Measurements from ENCODE around the gene YEATS4. TPM values are rescaled to one million over a fixed set of nuclear protein-coding genes. Genes with fewer than 3 reads are reported as not detected.

Gene YEATS4
- polyA plus RNA-seq, 3 donors, result 6.6 to 20.9 (median 16.0) TPM

GRCh38 chr12:69330475-69331473 is 28.8 kb upstream of the YEATS4 start:
- H3K36me3 Mint-ChIP-seq, result peaks cover 0 to 3% of the 10 kb centered on the region in 2 donors
- H3K4me3 Mint-ChIP-seq, result peak overlapping the region; percentile 84 to 93
- no peaks in the 10 kb centered on the region for H3K36me3 ChIP-seq (replicated peaks in 1 of 2; ENCODE audit: control insufficient read depth in 1 of 2, insufficient read depth in 2 of 2, low read length in 2 of 2)
- intact Hi-C loops (cut with micrococcal nuclease), result no loop called here
- no peaks in the 10 kb centered on the region for H4K20me1 ChIP-seq (ENCODE audit: insufficient read depth, low read length)
- H3K79me2 ChIP-seq (ENCODE audit: insufficient read depth, low read length), result peaks cover 100% of the 10 kb centered on the region
- WGBS (ENCODE audit: insufficient coverage), result 0% methylated on average over 10 of the region's 18 CpGs
- peak overlapping the region; percentile 95 for H3K4me2 ChIP-seq (replicated peaks; ENCODE audit: extremely low read depth, low read length, poor library complexity, severe bottlenecking)
- no peaks in the 10 kb centered on the region for H3K27me3 ChIP-seq (ENCODE audit: control insufficient read depth in 2 of 2, insufficient read depth in 2 of 2, low read length in 2 of 2)
- H3K27me3 Mint-ChIP-seq (ENCODE audit: low read depth in 3 of 3), result no peaks in the 10 kb centered on the region
- H3K9me3 ChIP-seq (replicated peaks in 1 of 2; ENCODE audit: control insufficient read depth in 1 of 2, insufficient read depth in 1 of 2, low read length in 2 of 2), result no peaks in the 10 kb centered on the region
- peak overlapping the region; percentile 77 for H2AFZ ChIP-seq (ENCODE audit: insufficient read depth, low read depth, low read length, poor library complexity, severe bottlenecking)
- TF ChIP-seq CTCF (IDR thresholded peaks at IDR 0.05), result no peak
- H3K27ac ChIP-seq (ENCODE audit: low read depth in 1 of 2, low read length in 2 of 2), result peak overlapping the region; percentile 89 to 98
- H3K27ac Mint-ChIP-seq, result peak overlapping the region; percentile 92 to 99 (median 98)
- H3K9me3 Mint-ChIP-seq, result no peaks in the 10 kb centered on the region
- peak overlapping the region; percentile 65 to 98 (median 93) for H3K4me3 ChIP-seq (replicated peaks in 1 of 3; ENCODE audit: low read depth in 2 of 3, low read length in 3 of 3)
- peaks cover 69% of the 10 kb centered on the region for H3K4me1 Mint-ChIP-seq
- peaks cover 68 to 86% of the 10 kb centered on the region in 2 donors for H3K4me1 ChIP-seq (ENCODE audit: control insufficient read depth in 1 of 2, insufficient read depth in 2 of 2, low read length in 2 of 2)
- no peak for DNase-seq
- peak overlapping the region; percentile 84 for H3K9ac ChIP-seq (ENCODE audit: insufficient read depth, low read length, poor library complexity, severe bottlenecking)

GRCh38 chr12:69331519-69331908 is 28.0 kb upstream of the YEATS4 start:
- Histone ChIP-seq H3K4me2 (replicated peaks; ENCODE audit: extremely low read depth, low read length, poor library complexity, severe bottlenecking) (peak overlapping the region; percentile 95), H3K36me3 (replicated peaks in 1 of 2; ENCODE audit: control insufficient read depth in 1 of 2, insufficient read depth in 2 of 2, low read length in 2 of 2) (no peaks in the 10 kb centered on the region), H2AFZ (ENCODE audit: insufficient read depth, low read depth, low read length, poor library complexity, severe bottlenecking) (peak overlapping the region; percentile 77), H3K27me3 (ENCODE audit: control insufficient read depth in 2 of 2, insufficient read depth in 2 of 2, low read length in 2 of 2) (no peaks in the 10 kb centered on the region), H3K4me3 (replicated peaks in 1 of 3; ENCODE audit: low read depth in 2 of 3, low read length in 3 of 3) (peak overlapping the region; percentile 65 to 98 (median 93)), H3K9ac (ENCODE audit: insufficient read depth, low read length, poor library complexity, severe bottlenecking) (peak overlapping the region; percentile 84), H4K20me1 (ENCODE audit: insufficient read depth, low read length) (no peaks in the 10 kb centered on the region), H3K27ac (ENCODE audit: low read depth in 1 of 2, low read length in 2 of 2) (peak overlapping the region; percentile 89 to 98), H3K9me3 (replicated peaks in 1 of 2; ENCODE audit: control insufficient read depth in 1 of 2, insufficient read depth in 1 of 2, low read length in 2 of 2) (no peaks in the 10 kb centered on the region), H3K79me2 (ENCODE audit: insufficient read depth, low read length) (peaks cover 97% of the 10 kb centered on the region), H3K4me1 (ENCODE audit: control insufficient read depth in 1 of 2, insufficient read depth in 2 of 2, low read length in 2 of 2) (peaks cover 75 to 93% of the 10 kb centered on the region in 2 donors)
- Mint-ChIP-seq H3K36me3 (peaks cover 0 to 2% of the 10 kb centered on the region in 2 donors), H3K4me1 (peaks cover 74% of the 10 kb centered on the region), H3K27me3 (ENCODE audit: low read depth in 3 of 3) (no peaks in the 10 kb centered on the region), H3K4me3 (peak overlapping the region; percentile 84 to 93), H3K9me3 (no peaks in the 10 kb centered on the region), H3K27ac (peak overlapping the region; percentile 92 to 99 (median 98))
- intact Hi-C loops (cut with micrococcal nuclease), result no loop called here
- peak in 2 of 3 donors; percentile 76 to 77 for DNase-seq
- no peak for TF ChIP-seq CTCF (IDR thresholded peaks at IDR 0.05)
- 15% methylated on average over 5 of the region's 7 CpGs for WGBS (ENCODE audit: insufficient coverage)
